ENCODE results near the gene EZH1. TPM values are rescaled to one million over a fixed set of nuclear protein-coding genes. Genes with fewer than 3 reads are reported as not detected.
A peak's percentile ranks its signal among the peaks of the same experiment; 100 is the strongest.

EZH1 gene
- total and polyA plus RNA-seq, 10 of the 15 experiments (the other 5 are each of a cell fraction or from before 2014, with no cell fraction given), result 6.1 to 43.3 (median 16.8) TPM

DNA sequence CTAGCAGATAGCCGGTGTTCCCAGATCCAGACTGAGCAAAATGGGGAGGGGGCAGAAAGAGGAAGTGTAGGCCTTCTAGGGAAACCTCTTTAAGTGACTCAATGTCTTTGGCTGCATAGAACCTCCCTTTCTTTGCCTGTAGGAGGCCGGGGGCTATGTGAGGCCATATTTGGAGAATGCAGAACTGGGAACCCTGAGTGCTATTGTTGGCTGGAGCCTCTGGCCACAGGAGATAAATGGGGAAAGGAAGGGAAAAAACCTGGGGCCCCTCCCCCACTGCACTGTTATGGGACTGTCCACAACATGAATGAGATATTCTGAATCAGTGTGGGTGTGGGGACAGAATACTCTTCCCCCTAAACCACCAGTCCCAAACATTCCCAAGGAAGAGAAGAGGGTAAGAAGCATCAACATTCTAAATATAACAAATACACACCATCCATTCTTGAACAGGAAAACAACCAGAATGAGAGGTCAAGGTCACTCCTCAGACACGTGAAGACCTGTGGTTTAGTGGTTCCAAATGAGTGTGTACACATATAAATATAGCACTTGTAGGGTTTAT lies 30.8 kb upstream of the EZH1 start (continued):
- TF ChIP-seq, protein P1, sequence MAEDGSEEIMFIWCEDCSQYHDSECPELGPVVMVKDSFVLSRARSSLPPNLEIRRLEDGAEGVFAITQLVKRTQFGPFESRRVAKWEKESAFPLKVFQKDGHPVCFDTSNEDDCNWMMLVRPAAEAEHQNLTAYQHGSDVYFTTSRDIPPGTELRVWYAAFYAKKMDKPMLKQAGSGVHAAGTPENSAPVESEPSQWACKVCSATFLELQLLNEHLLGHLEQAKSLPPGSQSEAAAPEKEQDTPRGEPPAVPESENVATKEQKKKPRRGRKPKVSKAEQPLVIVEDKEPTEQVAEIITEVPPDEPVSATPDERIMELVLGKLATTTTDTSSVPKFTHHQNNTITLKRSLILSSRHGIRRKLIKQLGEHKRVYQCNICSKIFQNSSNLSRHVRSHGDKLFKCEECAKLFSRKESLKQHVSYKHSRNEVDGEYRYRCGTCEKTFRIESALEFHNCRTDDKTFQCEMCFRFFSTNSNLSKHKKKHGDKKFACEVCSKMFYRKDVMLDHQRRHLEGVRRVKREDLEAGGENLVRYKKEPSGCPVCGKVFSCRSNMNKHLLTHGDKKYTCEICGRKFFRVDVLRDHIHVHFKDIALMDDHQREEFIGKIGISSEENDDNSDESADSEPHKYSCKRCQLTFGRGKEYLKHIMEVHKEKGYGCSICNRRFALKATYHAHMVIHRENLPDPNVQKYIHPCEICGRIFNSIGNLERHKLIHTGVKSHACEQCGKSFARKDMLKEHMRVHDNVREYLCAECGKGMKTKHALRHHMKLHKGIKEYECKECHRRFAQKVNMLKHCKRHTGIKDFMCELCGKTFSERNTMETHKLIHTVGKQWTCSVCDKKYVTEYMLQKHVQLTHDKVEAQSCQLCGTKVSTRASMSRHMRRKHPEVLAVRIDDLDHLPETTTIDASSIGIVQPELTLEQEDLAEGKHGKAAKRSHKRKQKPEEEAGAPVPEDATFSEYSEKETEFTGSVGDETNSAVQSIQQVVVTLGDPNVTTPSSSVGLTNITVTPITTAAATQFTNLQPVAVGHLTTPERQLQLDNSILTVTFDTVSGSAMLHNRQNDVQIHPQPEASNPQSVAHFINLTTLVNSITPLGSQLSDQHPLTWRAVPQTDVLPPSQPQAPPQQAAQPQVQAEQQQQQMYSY (CRISPR knock-in tag; IDR thresholded peaks at IDR 0.05), result no peak
- no peak for TF ChIP-seq TARDBP (IDR thresholded peaks at IDR 0.05; ENCODE audit: borderline replicate concordance)
- TF ChIP-seq, protein P2, sequence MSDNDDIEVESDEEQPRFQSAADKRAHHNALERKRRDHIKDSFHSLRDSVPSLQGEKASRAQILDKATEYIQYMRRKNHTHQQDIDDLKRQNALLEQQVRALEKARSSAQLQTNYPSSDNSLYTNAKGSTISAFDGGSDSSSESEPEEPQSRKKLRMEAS (IDR thresholded peaks at IDR 0.05; ENCODE audit: low read depth, low read length), result no peak
- TF ChIP-seq TBL1XR1 (IDR thresholded peaks at IDR 0.05; ENCODE audit: low read depth, low read length), result peak; percentile 93
- TF ChIP-seq ZBTB4 (CRISPR knock-in tag; IDR thresholded peaks at IDR 0.05), result no peak
- no peak for TF ChIP-seq RCOR1 (conservative IDR thresholded peaks at IDR 0.05; ENCODE audit: low read depth, low read length)
- TF ChIP-seq, protein P3, sequence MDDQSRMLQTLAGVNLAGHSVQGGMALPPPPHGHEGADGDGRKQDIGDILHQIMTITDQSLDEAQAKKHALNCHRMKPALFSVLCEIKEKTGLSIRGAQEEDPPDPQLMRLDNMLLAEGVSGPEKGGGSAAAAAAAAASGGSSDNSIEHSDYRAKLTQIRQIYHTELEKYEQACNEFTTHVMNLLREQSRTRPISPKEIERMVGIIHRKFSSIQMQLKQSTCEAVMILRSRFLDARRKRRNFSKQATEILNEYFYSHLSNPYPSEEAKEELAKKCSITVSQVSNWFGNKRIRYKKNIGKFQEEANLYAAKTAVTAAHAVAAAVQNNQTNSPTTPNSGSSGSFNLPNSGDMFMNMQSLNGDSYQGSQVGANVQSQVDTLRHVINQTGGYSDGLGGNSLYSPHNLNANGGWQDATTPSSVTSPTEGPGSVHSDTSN (IDR thresholded peaks at IDR 0.05; ENCODE audit: insufficient replicate concordance, low read depth, low read length), result no peak
- TF ChIP-seq, protein P4, sequence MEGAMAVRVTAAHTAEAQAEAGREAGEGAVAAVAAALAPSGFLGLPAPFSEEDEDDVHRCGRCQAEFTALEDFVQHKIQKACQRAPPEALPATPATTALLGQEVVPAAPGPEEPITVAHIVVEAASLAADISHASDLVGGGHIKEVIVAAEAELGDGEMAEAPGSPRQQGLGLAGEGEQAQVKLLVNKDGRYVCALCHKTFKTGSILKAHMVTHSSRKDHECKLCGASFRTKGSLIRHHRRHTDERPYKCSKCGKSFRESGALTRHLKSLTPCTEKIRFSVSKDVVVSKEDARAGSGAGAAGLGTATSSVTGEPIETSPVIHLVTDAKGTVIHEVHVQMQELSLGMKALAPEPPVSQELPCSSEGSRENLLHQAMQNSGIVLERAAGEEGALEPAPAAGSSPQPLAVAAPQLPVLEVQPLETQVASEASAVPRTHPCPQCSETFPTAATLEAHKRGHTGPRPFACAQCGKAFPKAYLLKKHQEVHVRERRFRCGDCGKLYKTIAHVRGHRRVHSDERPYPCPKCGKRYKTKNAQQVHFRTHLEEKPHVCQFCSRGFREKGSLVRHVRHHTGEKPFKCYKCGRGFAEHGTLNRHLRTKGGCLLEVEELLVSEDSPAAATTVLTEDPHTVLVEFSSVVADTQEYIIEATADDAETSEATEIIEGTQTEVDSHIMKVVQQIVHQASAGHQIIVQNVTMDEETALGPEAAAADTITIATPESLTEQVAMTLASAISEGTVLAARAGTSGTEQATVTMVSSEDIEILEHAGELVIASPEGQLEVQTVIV (IDR thresholded peaks at IDR 0.05; ENCODE audit: borderline replicate concordance, partially characterized antibody), result no peak
- TF ChIP-seq SMAD1 (IDR thresholded peaks at IDR 0.05; ENCODE audit: low read depth, partially characterized antibody), result no peak
- TF ChIP-seq RAD21 (IDR thresholded peaks at IDR 0.05; ENCODE audit: insufficient read depth, low read depth, low read length), result no peak
- peak; percentile 97 for TF ChIP-seq SPI1 (IDR thresholded peaks at IDR 0.05; ENCODE audit: borderline replicate concordance, insufficient read depth, low read depth, low read length)
- peak; percentile 87 for TF ChIP-seq MEF2B (IDR thresholded peaks at IDR 0.05; ENCODE audit: partially characterized antibody, poor library complexity, severe bottlenecking)
- TF ChIP-seq ZNF687 (IDR thresholded peaks at IDR 0.05), result no peak

Data from GM12878 (cell line).